ENCODE data around the gene XRN2.

GRCh38 chr20:21286775-21287174 is 16.4 kb upstream of the XRN2 start:
- TF ChIP-seq CTCF (IDR thresholded peaks at IDR 0.05) (no peak), POLR2AphosphoS5 (IDR thresholded peaks at IDR 0.05) (no peak), POLR2A (IDR thresholded peaks at IDR 0.05) (no peak), EP300 (IDR thresholded peaks at IDR 0.05) (no peak)

Measured in stomach (tissue), 4 donors.